Measurements from ENCODE around the gene PTPRR. TPM values are rescaled to one million over a fixed set of nuclear protein-coding genes. Genes with fewer than 3 reads are reported as not detected.

Gene PTPRR
- total and polyA plus RNA-seq, 4 donors, result 0.02 to 0.08 TPM; not detected in 2

DNA sequence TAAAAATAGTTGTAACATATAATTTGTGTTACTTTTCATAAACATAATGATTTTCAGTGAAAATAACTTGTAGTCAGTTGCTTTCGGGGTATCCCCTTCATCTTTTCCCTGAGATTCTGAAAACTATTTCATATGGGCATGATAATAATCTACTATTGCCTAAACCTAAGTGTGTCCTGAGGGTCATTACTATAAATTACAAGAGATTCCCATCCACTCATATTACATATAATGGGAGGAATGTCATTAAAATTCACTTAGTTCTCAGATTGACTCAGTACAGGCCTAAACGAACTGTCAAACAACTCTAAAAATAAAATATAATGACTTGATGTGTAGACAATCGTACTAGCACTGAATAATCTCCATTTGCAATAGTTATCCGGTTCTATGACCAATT is 72.7 kb downstream of the PTPRR start:
- WGBS, result 89% methylated on average over 4 of the region's 4 CpGs
- H3K36me3 ChIP-seq (ENCODE audit: control insufficient read depth in 4 of 4, insufficient read depth in 3 of 4, low read depth in 1 of 4, low read length in 3 of 4), result no peaks in the 10 kb centered on the region

More for the DNA sequence above, 72.7 kb downstream of the PTPRR start:
- no peaks in the 10 kb centered on the region for H3K9me3 ChIP-seq (ENCODE audit: control insufficient read depth in 4 of 4, low read length in 3 of 4)
- no peak overlapping the region for H3K4me3 ChIP-seq (ENCODE audit: low read depth in 1 of 3, low read length in 3 of 3)
- TF ChIP-seq ZBTB33 (IDR thresholded peaks at IDR 0.05) (no peak), MAX (IDR thresholded peaks at IDR 0.05) (no peak), REST (IDR thresholded peaks at IDR 0.05) (no peak), RXRA (IDR thresholded peaks at IDR 0.05) (no peak), GABPA (IDR thresholded peaks at IDR 0.05 in 1 of 2, conservative IDR thresholded peaks at IDR 0.05 in 1 of 2) (no peak), YY1 (IDR thresholded peaks at IDR 0.05) (no peak), CTCF (IDR thresholded peaks at IDR 0.05; ENCODE audit: low read depth, low read length, missing input control) (no peak), JUND (IDR thresholded peaks at IDR 0.05) (no peak), FOXA1 (IDR thresholded peaks at IDR 0.05) (no peak), EGR1 (IDR thresholded peaks at IDR 0.05; ENCODE audit: low read depth in 2 of 2) (no peak), TAF1 (conservative IDR thresholded peaks at IDR 0.05) (no peak), SP1 (IDR thresholded peaks at IDR 0.05) (no peak), FOXA2 (IDR thresholded peaks at IDR 0.05) (no peak)
- TF ChIP-seq, protein P1, sequence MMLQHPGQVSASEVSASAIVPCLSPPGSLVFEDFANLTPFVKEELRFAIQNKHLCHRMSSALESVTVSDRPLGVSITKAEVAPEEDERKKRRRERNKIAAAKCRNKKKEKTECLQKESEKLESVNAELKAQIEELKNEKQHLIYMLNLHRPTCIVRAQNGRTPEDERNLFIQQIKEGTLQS (IDR thresholded peaks at IDR 0.05), result no peak
- no peak overlapping the region for H3K27ac ChIP-seq (ENCODE audit: low read depth in 1 of 2, low read length in 2 of 2)
- no peak overlapping the region for H3K9ac ChIP-seq (ENCODE audit: low read depth in 1 of 2, low read length in 2 of 2)
- no peak for DNase-seq (ENCODE audit: low spot score)
- no peaks in the 10 kb centered on the region for H3K27me3 ChIP-seq (ENCODE audit: control insufficient read depth in 4 of 4, insufficient read depth in 4 of 4, low read length in 3 of 4)
- peaks cover 4 to 8% (median 6%) of the 10 kb centered on the region in 4 donors for H3K4me1 ChIP-seq (ENCODE audit: control insufficient read depth in 4 of 4, insufficient read depth in 4 of 4, low read length in 3 of 4)

Data from liver (tissue), 9 donors.